Measurements from ENCODE around the gene DOP1A. TPM values are rescaled to one million over a fixed set of nuclear protein-coding genes. Genes with fewer than 3 reads are reported as not detected.
"Not testable (repeated sequence)": the region's sequence is repeated elsewhere in the genome, so short reads cannot be mapped to it uniquely, and the experiment has no call there.

Gene DOP1A
- total RNA-seq, 1 experiment from 2014 or later: 24.4 TPM

- no TSS peak for BruUV-seq (replicated peaks)
- H3K27ac Mint-ChIP-seq (ENCODE audit: unreplicated experiment): no peak overlapping the region
- CTCF ChIA-PET: no interaction called here
- no peaks in the 10 kb centered on the region for H3K27me3 Mint-ChIP-seq (ENCODE audit: unreplicated experiment)
- no peak for DNase-seq
- no peaks in the 10 kb centered on the region for H3K9me3 Mint-ChIP-seq (ENCODE audit: low read depth, unreplicated experiment)
- intact Hi-C loops (cut with micrococcal nuclease; ENCODE audit: unreplicated experiment): no loop called here
- no peak overlapping the region for H3K4me3 Mint-ChIP-seq (ENCODE audit: low read depth, unreplicated experiment)
- TF ChIP-seq CTCF (IDR thresholded peaks at IDR 0.05; ENCODE audit: unreplicated experiment): no peak
- H3K36me3 Mint-ChIP-seq (ENCODE audit: insufficient read depth, unreplicated experiment): peaks cover 47% of the 10 kb centered on the region
- H3K4me1 Mint-ChIP-seq (ENCODE audit: low read depth, unreplicated experiment): no peaks in the 10 kb centered on the region
Observed at GRCh38 chr6:83183082-83183828, 115.8 kb downstream of the DOP1A start.

- H3K27ac Mint-ChIP-seq (ENCODE audit: unreplicated experiment): no peak overlapping the region
- CTCF ChIA-PET: no interaction called here
- H3K4me1 Mint-ChIP-seq (ENCODE audit: low read depth, unreplicated experiment): no peaks in the 10 kb centered on the region
- H3K36me3 Mint-ChIP-seq (ENCODE audit: insufficient read depth, unreplicated experiment): peaks cover 40% of the 10 kb centered on the region
- no peaks in the 10 kb centered on the region for H3K27me3 Mint-ChIP-seq (ENCODE audit: unreplicated experiment)
- no peak for TF ChIP-seq CTCF (IDR thresholded peaks at IDR 0.05; ENCODE audit: unreplicated experiment)
- intact Hi-C loops (cut with micrococcal nuclease; ENCODE audit: unreplicated experiment): no loop called here
- H3K4me3 Mint-ChIP-seq (ENCODE audit: low read depth, unreplicated experiment): no peak overlapping the region
- H3K9me3 Mint-ChIP-seq (ENCODE audit: low read depth, unreplicated experiment): no peaks in the 10 kb centered on the region
- no peak for DNase-seq
- no TSS peak for BruUV-seq (replicated peaks)
Observed at GRCh38 chr6:83185096-83185495, 117.6 kb downstream of the DOP1A start.

GRCh38 chr6:83188501-83188900, 121.0 kb downstream of the DOP1A start:
- Mint-ChIP-seq H3K9me3 (ENCODE audit: low read depth, unreplicated experiment) (no peaks in the 10 kb centered on the region), H3K36me3 (ENCODE audit: insufficient read depth, unreplicated experiment) (peaks cover 52% of the 10 kb centered on the region), H3K4me1 (ENCODE audit: low read depth, unreplicated experiment) (no peaks in the 10 kb centered on the region), H3K27ac (ENCODE audit: unreplicated experiment) (no peak overlapping the region), H3K27me3 (ENCODE audit: unreplicated experiment) (no peaks in the 10 kb centered on the region), H3K4me3 (ENCODE audit: low read depth, unreplicated experiment) (no peak overlapping the region)
- DNase-seq: no peak
- TF ChIP-seq CTCF (IDR thresholded peaks at IDR 0.05; ENCODE audit: unreplicated experiment): no peak
- CTCF ChIA-PET: no interaction called here
- intact Hi-C loops (cut with micrococcal nuclease; ENCODE audit: unreplicated experiment): no loop called here
- no TSS peak for BruUV-seq (replicated peaks)

- peaks cover 47% of the 10 kb centered on the region for H3K36me3 Mint-ChIP-seq (ENCODE audit: insufficient read depth, unreplicated experiment)
- H3K27me3 Mint-ChIP-seq (ENCODE audit: unreplicated experiment): no peaks in the 10 kb centered on the region
- H3K27ac Mint-ChIP-seq (ENCODE audit: unreplicated experiment): no peak overlapping the region
- intact Hi-C loops (cut with micrococcal nuclease; ENCODE audit: unreplicated experiment): loop anchor here (5.0 kb wide), 2 partner anchors 118 to 943 kb away; partner anchors contain the start of gene IBTK
- DNase-seq: no peak
- no peaks in the 10 kb centered on the region for H3K9me3 Mint-ChIP-seq (ENCODE audit: low read depth, unreplicated experiment)
- no peak for TF ChIP-seq CTCF (IDR thresholded peaks at IDR 0.05; ENCODE audit: unreplicated experiment)
- BruUV-seq (replicated peaks): no TSS peak
- no peak overlapping the region for H3K4me3 Mint-ChIP-seq (ENCODE audit: low read depth, unreplicated experiment)
- CTCF ChIA-PET: interaction anchor here (0.7 kb wide), 1 partner anchor 793 kb away, joined by 3 read pairs; no protein-coding TSS in a partner anchor
- no peaks in the 10 kb centered on the region for H3K4me1 Mint-ChIP-seq (ENCODE audit: low read depth, unreplicated experiment)
Observed at GRCh38 chr6:83190626-83191025, 123.2 kb downstream of the DOP1A start.

- BruUV-seq (replicated peaks); H3K9me3 Mint-ChIP-seq (ENCODE audit: low read depth, unreplicated experiment); H3K27ac Mint-ChIP-seq (ENCODE audit: unreplicated experiment); CTCF ChIA-PET; H3K4me1 Mint-ChIP-seq (ENCODE audit: low read depth, unreplicated experiment); DNase-seq; H3K27me3 Mint-ChIP-seq (ENCODE audit: unreplicated experiment): not testable (repeated sequence)
- intact Hi-C loops (cut with micrococcal nuclease; ENCODE audit: unreplicated experiment): loop anchor here (5.0 kb wide), 2 partner anchors 120 to 945 kb away; partner anchors contain the start of gene IBTK
- Mint-ChIP-seq H3K4me3 (ENCODE audit: low read depth, unreplicated experiment) (peak overlapping the region; percentile 99), H3K36me3 (ENCODE audit: insufficient read depth, unreplicated experiment) (peaks cover 40% of the 10 kb centered on the region)
Observed at GRCh38 chr6:83191974-83192373, 124.5 kb downstream of the DOP1A start.
